Skeletal muscle cell (primary cell): ENCODE results near the gene HELT.
"Not testable (repeated sequence)": the region's sequence is repeated elsewhere in the genome, so short reads cannot be mapped to it uniquely, and the experiment has no call there.

Experiments
- DNase-seq: peaks from one replicate; pipeline ENCODE4 v3.0.0-alpha.2; 2010; ENCODE audit warnings: low read depth
- H3K4me3 ChIP-seq: 2 replicates; pipeline ENCODE4 v1.5.1; 2011; ENCODE audit warnings: low read depth, mild to moderate bottlenecking, control low read depth, low read length, moderate library complexity

HELT gene

GRCh38 chr4:185033072-185033471 is 14.8 kb downstream of the HELT start:
- DNase-seq, result no peak
- H3K4me3 ChIP-seq, result no peak overlapping the region

- H3K4me3 ChIP-seq, result no peak overlapping the region
- DNase-seq, result no peak
These were observed 15.7 kb downstream of the HELT start for GRCh38 chr4:185033950-185034349.

GRCh38 chr4:185035284-185035683 is 17.0 kb downstream of the HELT start:
- no peak for DNase-seq
- no peak overlapping the region for H3K4me3 ChIP-seq

GRCh38 chr4:185036019-185036418 is 17.7 kb downstream of the HELT start:
- DNase-seq, result no peak
- H3K4me3 ChIP-seq, result no peak overlapping the region

GRCh38 chr4:185036842-185037241 is 18.6 kb downstream of the HELT start:
- H3K4me3 ChIP-seq, result no peak overlapping the region
- DNase-seq, result no peak

GRCh38 chr4:185039508-185040273 is 21.4 kb downstream of the HELT start:
- peak overlapping the region; percentile 19 for H3K4me3 ChIP-seq
- peak; percentile 19 for DNase-seq

GRCh38 chr4:185040523-185040922 is 22.2 kb downstream of the HELT start:
- no peak overlapping the region for H3K4me3 ChIP-seq
- no peak for DNase-seq

- not testable (repeated sequence) for DNase-seq, H3K4me3 ChIP-seq
These were observed 32.0 kb downstream of the HELT start for GRCh38 chr4:185050286-185050685.

- H3K4me3 ChIP-seq, DNase-seq: not testable (repeated sequence)
These were observed 33.0 kb downstream of the HELT start for GRCh38 chr4:185051283-185051682.

- no peak overlapping the region for H3K4me3 ChIP-seq
- DNase-seq, result no peak
These were observed 35.5 kb downstream of the HELT start for GRCh38 chr4:185053746-185054145.

- no peak for DNase-seq
- H3K4me3 ChIP-seq, result no peak overlapping the region
These were observed 36.0 kb downstream of the HELT start for GRCh38 chr4:185054272-185054671.

GRCh38 chr4:185054886-185055285 is 36.6 kb downstream of the HELT start:
- no peak overlapping the region for H3K4me3 ChIP-seq
- no peak for DNase-seq

GRCh38 chr4:185061610-185062009 is 43.3 kb downstream of the HELT start:
- no peak for DNase-seq
- no peak overlapping the region for H3K4me3 ChIP-seq

GRCh38 chr4:185062606-185063005 is 44.3 kb downstream of the HELT start:
- no peak for DNase-seq
- no peak overlapping the region for H3K4me3 ChIP-seq

GRCh38 chr4:185066179-185066578 is 47.9 kb downstream of the HELT start:
- no peak overlapping the region for H3K4me3 ChIP-seq
- DNase-seq, result no peak

GRCh38 chr4:185068837-185069236 is 50.5 kb downstream of the HELT start:
- DNase-seq, result no peak

More at GRCh38 chr4:185068837-185069236, 50.5 kb downstream of the HELT start:
- H3K4me3 ChIP-seq, result no peak overlapping the region
